SK-N-SH (cell line): ENCODE data around the gene DLG3.

Source experiments
- EP300 ChIP-seq, 2 experiments: IDR thresholded peaks; 2 replicates each; pipeline versions ENCODE4 v1.4.0 to v1.6.1; 2012; ENCODE audit warnings: borderline replicate concordance in 1 of 2, low read depth in 1 of 2, low read length in 1 of 2
- EZH2phosphoT487 ChIP-seq: fragments of 200-600 bp; sonication (generic); IDR thresholded peaks from 2 replicates; pipeline ENCODE4 v1.6.1; 2017; ENCODE audit warnings: low read depth, mixed run types, mild to moderate bottlenecking, antibody characterized with exemption, moderate library complexity, borderline replicate concordance
- FOXJ3 ChIP-seq: sonication (generic); formaldehyde crosslinking; IDR thresholded peaks from 2 replicates; pipeline ENCODE4 v1.5.1; 2020; ENCODE audit warnings: mild to moderate bottlenecking, missing genetic modification reagents
- GABPA ChIP-seq: IDR thresholded peaks from 2 replicates; pipeline ENCODE4 v1.4.0; 2012; ENCODE audit warnings: low read depth, mild to moderate bottlenecking
- RAD21 ChIP-seq: IDR thresholded peaks from 2 replicates; pipeline ENCODE4 v1.6.1; 2012; ENCODE audit warnings: mild to moderate bottlenecking, low read length
- TF ChIP-seq, protein P1 (sequence below): IDR thresholded peaks from 2 replicates; pipeline ENCODE4 v1.4.0; 2012; ENCODE audit warnings: low read depth
- TF ChIP-seq, protein P2 (sequence below): fragments of 200-600 bp; sonication (generic); IDR thresholded peaks from 2 replicates; pipeline ENCODE4 v1.6.1; 2017; ENCODE audit warnings: antibody characterized with exemption, mild to moderate bottlenecking, moderate library complexity
- TF ChIP-seq, protein P3 (sequence below): fragments of 150-350 bp; IDR thresholded peaks from 2 replicates; pipeline ENCODE4 v1.6.1; 2017; ENCODE audit warnings: antibody characterized with exemption, low read length, low read depth, borderline replicate concordance

DNA sequence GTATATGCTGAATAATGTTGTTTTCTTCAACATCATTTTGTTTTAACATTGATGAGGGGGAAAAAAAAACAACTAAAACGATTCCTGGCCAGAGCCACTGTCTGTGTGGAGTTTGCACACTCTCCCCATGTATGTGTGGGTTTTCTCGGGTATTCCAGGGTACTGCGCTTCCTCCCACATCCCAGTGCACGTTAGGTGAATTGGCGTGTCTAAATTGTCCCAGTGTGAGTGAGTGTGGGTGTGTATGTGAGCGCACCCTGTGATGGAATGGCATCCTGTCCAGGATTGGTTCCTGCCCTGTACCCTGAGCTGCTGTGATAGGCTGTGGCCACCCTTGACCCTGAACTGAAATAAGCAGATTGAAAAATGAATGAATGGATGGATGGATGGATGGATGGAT, 2.4 kb upstream of the DLG3 start:
- TF ChIP-seq EZH2phosphoT487 (no peak), RAD21 (no peak), FOXJ3 (no peak), EP300 (IDR thresholded peaks at IDR 0.05; ENCODE audit: borderline replicate concordance in 1 of 2, low read depth in 1 of 2, low read length in 1 of 2) (no peak), GABPA (no peak)
- TF ChIP-seq, protein P1, sequence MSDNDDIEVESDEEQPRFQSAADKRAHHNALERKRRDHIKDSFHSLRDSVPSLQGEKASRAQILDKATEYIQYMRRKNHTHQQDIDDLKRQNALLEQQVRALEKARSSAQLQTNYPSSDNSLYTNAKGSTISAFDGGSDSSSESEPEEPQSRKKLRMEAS: no peak
- TF ChIP-seq, protein P2, sequence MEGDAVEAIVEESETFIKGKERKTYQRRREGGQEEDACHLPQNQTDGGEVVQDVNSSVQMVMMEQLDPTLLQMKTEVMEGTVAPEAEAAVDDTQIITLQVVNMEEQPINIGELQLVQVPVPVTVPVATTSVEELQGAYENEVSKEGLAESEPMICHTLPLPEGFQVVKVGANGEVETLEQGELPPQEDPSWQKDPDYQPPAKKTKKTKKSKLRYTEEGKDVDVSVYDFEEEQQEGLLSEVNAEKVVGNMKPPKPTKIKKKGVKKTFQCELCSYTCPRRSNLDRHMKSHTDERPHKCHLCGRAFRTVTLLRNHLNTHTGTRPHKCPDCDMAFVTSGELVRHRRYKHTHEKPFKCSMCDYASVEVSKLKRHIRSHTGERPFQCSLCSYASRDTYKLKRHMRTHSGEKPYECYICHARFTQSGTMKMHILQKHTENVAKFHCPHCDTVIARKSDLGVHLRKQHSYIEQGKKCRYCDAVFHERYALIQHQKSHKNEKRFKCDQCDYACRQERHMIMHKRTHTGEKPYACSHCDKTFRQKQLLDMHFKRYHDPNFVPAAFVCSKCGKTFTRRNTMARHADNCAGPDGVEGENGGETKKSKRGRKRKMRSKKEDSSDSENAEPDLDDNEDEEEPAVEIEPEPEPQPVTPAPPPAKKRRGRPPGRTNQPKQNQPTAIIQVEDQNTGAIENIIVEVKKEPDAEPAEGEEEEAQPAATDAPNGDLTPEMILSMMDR: no peak
- TF ChIP-seq, protein P3, sequence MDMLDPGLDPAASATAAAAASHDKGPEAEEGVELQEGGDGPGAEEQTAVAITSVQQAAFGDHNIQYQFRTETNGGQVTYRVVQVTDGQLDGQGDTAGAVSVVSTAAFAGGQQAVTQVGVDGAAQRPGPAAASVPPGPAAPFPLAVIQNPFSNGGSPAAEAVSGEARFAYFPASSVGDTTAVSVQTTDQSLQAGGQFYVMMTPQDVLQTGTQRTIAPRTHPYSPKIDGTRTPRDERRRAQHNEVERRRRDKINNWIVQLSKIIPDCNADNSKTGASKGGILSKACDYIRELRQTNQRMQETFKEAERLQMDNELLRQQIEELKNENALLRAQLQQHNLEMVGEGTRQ: no peak
